CD1c-positive myeloid dendritic cell (primary cell): ENCODE measurements around the gene LPA.

Experiments
- DNase-seq: peaks from one replicate; pipeline ENCODE4 v3.0.0-alpha.2; 2016; ENCODE audit errors: extremely low spot score

Gene LPA

DNA sequence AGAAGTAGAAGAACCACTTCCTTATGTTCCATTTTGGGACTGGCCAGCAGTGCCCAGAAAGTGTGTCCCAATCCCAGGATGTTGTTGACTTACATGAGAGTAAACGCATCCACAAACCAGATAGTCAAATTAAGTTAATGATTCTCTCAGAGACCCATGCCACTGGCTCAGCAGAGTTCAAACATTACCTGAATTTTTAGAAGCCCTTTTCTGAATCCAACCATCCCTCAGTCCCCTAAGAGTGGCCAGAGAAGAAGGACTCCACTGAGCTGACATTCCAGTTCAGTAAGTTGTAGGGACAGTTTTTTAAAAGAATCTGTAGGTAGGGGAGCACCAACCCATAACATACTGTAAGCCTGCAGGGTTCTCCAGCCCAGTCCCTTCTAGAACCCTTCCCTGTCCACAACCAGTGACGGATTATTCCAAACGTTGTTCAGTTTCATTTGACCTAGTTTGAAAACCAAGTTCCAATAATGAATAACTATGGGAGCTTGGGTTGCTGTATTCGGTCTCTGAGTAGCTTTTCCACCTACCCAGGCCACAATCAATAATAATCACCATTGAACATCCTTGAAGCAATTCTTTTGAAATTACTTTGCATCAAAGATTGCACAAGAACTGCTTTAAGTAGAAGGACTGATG, 153.0 kb downstream of the LPA start:
- DNase-seq = no peak

DNA sequence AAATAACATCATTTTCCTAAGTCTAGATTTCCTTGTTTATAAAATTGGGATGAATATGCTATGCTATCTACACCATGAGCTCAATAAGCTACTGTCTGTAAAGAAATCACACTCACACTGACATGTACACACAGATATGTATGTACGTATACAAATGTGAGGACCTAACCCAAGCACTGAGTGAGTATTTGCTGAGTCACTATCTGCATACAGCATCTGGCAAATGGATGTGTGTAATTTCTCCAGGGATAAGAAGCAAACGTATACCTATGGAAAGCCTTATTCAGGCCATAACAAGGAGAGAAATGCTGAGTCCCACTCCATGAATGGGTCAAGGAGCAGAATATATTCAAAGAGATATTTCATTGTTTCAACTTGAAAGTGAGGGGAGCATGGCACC, 153.9 kb downstream of the LPA start:
- DNase-seq = no peak

DNA sequence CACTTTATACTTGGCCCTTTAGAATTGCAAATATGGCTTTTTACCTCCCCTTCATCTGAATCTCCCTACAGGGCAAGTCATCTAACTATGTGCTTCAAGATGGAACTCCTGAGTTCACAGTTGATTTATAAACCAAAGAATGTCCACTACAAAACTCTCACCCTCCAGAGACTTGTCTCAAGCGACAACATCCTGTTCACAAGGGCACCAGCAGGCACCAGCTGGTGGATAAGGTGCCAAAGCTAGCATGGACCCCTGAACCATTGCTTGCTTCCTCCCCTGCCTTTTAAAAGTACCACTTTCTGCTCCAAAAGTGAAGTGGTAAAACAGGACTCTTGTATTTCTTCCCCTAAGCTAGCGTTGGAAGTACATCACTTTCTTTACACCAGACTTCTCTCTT, 154.5 kb downstream of the LPA start:
- DNase-seq = no peak

DNA sequence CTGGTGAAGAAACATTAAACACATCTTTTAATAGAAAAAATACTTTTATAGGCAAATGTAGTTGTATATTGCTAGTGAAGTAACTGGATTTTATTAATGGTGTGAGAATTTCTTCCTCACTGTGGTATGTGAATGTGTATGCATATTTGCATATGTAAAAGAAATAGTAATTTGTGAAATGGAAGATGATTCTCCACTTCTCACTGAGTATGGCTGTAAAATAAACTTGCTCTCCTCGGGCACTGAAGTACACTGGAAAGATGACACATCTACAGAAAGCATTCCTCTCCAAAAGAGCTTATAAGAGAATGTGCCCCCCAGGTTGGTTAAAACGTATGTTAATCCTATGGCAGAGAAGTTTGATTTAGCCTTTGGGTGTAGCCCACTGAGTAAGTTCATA, 155.5 kb downstream of the LPA start:
- no peak for DNase-seq

DNA sequence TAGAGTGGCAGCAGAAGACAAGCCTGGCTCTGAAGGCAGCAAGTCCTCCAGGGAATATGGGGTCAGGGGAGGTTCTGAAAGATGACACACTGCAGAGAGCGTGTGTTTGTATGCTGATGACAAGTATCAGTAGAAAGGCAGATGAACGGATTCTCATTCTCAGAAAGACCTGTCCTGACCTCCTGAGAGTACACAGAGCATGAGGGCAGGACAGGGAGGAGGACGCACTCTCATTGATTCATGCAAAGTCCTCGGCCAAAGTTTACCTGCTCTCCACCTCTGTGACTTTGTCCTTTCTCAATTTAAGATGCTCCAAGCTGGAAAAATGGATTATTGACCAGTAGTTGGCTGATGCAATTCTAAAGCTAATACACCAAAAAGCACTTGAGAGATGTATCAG, 156.7 kb downstream of the LPA start:
- no peak for DNase-seq

DNA sequence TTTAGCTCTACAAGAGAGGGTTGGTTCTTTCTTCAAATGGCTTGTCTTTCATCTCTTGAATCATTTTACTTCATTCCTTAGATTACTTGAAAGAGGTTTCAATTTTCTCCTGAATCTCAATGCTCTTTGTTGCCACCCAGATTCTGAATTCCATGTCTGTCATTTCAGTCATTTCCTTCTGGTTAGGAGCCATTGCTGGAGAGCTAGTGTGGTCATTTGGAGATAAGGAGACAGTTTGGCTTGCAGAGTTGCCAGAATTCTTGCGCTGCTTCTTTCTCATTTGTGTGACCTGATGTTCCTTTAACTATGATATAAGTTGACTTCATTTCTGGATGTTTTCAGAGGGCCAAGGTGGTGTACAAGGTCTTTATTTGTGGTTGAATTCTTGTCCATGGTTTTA, 158.1 kb downstream of the LPA start:
- no peak for DNase-seq

DNA sequence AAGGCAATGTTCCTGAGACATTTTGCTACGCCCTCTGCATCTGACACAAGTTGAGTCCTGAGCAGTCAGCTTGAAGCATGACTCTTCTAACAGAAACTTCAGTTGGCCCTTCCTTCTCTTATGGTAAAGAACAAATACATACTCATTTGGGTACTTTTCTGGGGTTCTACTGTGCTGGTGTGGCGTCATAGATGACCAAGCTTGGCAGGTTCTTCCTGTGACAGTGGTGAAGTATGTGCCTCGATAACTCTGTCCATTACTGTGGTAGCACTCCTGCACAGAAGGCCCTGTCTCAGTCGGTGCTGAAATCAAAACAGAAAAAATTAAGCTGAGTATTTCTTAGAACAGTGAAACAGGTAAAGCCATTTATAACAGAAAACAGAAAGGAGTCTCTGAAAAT, 163.4 kb downstream of the LPA start:
- DNase-seq = no peak

DNA sequence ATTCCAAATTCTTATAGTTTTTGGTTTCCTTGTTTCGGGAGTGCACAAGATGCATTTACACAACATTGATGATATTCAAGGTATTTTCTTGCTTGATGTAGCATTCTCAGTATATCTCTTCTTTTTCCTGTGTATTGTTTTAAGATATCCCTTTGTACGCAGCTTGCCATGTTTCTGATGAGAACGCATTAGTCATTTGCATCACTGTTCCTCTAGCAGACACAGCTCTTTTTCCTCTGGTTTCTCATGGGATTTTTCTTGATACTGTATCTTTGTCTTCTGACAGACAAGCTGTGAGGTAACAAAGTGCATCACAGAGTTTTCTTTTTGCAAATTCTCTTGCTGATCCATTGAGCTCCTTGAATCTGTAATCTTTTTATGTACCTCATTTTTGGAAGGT, 169.5 kb downstream of the LPA start:
- DNase-seq = no peak

DNA sequence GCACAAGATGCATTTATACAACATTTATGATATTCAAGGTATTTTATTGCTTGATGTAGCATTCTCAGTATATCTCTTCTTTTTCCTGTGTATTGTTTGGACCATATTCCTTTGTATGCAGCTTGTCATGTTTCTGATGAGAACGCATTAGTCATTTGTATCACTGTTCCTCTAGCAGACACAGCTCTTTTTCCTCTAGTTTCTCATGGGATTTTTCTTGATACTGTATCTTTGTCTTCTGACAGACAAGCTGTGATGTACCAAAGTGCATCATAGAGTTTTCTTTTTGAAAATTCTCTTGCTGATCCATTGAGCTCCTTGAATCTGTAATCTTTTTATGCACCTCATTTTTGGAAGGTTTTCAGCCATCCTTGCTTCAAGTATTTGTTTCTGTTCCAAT, 175.0 kb downstream of the LPA start:
- DNase-seq = no peak

DNA sequence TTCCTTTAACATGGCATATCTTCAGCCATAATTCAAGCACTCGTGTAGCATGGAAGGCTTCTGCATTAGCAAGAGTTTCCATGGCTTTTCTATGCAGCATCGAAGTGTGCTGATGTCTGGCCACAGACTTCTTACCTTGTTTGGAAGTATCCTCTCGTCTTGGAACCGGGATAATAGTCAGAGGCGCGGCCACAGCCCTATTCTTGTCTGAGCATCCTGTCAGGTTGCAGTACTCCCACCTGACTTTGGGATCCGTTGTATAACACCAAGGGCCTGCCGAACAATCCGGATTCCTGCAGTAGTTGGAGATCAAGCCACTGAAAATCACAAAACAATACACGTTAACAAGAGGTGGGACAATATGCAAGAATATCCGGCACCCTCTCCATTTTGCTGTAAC, 177.0 kb downstream of the LPA start:
- no peak for DNase-seq
